Measurements from ENCODE around the gene DTX3.
A peak's percentile ranks its signal among the peaks of the same experiment; 100 is the strongest.

DTX3 gene

DNA sequence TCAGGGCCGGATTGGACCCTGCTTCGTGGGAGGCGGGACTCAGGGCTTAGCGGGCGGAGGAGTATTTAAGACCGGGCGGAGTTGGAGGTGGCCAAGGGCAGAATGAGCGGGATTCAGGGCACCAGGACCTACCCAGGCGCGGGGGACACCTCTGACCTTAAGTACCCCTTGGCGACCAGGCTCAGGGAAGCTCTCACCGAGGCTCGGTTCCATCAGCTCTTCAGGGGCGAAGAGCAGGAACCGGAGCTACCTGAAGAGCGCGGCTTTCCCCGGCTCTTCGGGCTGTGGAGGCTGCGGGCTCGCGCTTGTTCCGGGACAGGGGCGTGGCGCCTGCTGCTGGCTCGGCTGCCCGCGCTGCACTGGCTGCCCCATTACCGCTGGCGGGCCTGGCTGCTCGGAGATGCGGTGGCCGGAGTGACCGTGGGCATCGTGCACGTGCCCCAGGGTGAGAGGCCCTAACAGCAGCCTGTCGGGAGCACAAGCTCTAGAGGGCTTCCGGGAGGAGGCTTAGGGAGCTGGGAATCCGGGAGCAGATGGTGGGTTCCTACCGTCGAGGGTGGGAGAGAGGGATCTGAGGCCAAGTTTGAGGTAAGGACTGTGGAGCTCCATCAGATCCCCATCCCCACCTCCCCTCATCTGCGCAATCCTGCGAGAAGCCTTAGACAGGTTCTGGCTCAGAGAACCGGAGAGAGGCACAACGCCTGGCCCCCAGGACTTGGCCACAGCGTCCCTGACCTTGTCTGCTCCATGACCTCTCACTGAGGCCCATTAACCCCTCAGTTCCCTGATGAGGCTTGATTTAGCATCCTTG is 15.0 kb downstream of the DTX3 start:
- ChIA-PET POLR2A (interaction anchor here (0.8 kb wide), 1 partner anchor 13 kb away, joined by 4 read pairs; the partner anchor contains the start of gene B4GALNT1), CTCF (interaction anchor here (1.0 to 9.3 kb wide), 10 partner anchors 8 to 161 kb away, joined by 3 to 186 read pairs (median 14); partner anchors contain the start of genes ARHGEF25, B4GALNT1, DTX3 and GLI1)

DNA sequence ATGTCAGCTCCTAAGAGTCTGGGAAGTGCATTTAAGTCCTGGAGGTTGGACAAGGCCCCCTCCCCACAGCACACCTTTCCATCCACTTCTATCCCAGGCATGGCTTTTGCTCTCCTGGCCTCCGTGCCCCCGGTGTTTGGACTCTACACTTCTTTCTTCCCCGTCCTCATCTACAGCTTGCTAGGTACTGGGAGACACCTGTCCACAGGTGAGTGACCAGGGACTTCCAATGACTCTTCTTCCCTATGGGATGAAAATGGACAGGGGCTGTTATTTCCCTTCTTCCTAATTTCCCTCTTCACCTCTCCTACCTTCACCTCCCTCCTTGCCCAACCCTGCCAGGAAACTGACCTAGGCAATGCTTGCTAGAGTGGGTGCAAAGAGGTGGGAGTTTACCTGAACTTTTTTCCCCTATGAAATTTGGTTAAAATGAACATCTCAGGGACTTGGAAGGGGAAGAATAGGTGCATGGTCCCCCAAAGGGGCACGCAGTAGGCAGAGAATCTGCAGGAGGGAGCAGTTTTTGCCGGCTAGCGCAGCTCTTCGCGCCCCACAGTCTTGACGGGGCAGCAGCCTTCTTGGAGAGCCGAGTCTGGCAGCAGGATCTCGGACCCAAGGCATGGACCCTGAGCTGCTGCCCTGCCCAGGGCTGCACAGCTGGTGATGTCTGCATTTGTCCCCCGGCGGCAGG is 15.8 kb downstream of the DTX3 start:
- DNase-seq (ENCODE audit: low read depth, low spot score), result no peak
- TF ChIP-seq, protein P1, sequence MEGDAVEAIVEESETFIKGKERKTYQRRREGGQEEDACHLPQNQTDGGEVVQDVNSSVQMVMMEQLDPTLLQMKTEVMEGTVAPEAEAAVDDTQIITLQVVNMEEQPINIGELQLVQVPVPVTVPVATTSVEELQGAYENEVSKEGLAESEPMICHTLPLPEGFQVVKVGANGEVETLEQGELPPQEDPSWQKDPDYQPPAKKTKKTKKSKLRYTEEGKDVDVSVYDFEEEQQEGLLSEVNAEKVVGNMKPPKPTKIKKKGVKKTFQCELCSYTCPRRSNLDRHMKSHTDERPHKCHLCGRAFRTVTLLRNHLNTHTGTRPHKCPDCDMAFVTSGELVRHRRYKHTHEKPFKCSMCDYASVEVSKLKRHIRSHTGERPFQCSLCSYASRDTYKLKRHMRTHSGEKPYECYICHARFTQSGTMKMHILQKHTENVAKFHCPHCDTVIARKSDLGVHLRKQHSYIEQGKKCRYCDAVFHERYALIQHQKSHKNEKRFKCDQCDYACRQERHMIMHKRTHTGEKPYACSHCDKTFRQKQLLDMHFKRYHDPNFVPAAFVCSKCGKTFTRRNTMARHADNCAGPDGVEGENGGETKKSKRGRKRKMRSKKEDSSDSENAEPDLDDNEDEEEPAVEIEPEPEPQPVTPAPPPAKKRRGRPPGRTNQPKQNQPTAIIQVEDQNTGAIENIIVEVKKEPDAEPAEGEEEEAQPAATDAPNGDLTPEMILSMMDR (IDR thresholded peaks at IDR 0.05; ENCODE audit: insufficient read depth, low read length, missing control alignments), result no peak
- ChIA-PET POLR2A (interaction anchor here (1.1 kb wide), 1 partner anchor 9 kb away, joined by 5 read pairs; the partner anchor contains the start of gene ARHGEF25), CTCF (interaction anchor here (0.7 to 9.3 kb wide), 15 partner anchors 9 to 162 kb away, joined by 3 to 186 read pairs (median 6); partner anchors contain the start of genes ARHGEF25, B4GALNT1, DTX3 and GLI1)
- no peak overlapping the region for H3K4me3 ChIP-seq (ENCODE audit: low read depth, low read length)

More for the DNA sequence above, 15.0 kb downstream of the DTX3 start:
- DNase-seq (ENCODE audit: low read depth, low spot score), result no peak
- TF ChIP-seq, protein P1 (IDR thresholded peaks at IDR 0.05; ENCODE audit: insufficient read depth, low read length, missing control alignments), result no peak
- no peak overlapping the region for H3K4me3 ChIP-seq (ENCODE audit: low read depth, low read length)

- TF ChIP-seq, protein P1 (IDR thresholded peaks at IDR 0.05; ENCODE audit: insufficient read depth, low read length, missing control alignments), result no peak
- no peak for DNase-seq (ENCODE audit: low read depth, low spot score)
- H3K4me3 ChIP-seq (ENCODE audit: low read depth, low read length), result peak overlapping the region; percentile 50
- POLR2A ChIA-PET, result interaction anchor here (1.1 kb wide), 1 partner anchor 10 kb away, joined by 5 read pairs; the partner anchor contains the start of gene ARHGEF25
- CTCF ChIA-PET, result interaction anchor here (0.7 to 9.3 kb wide), 13 partner anchors 9 to 162 kb away, joined by 3 to 186 read pairs (median 8); partner anchors contain the start of genes ARHGEF25, B4GALNT1, DTX3 and GLI1
Measured at GRCh38 chr12:57620936-57621496, 16.4 kb downstream of the DTX3 start.

DNA sequence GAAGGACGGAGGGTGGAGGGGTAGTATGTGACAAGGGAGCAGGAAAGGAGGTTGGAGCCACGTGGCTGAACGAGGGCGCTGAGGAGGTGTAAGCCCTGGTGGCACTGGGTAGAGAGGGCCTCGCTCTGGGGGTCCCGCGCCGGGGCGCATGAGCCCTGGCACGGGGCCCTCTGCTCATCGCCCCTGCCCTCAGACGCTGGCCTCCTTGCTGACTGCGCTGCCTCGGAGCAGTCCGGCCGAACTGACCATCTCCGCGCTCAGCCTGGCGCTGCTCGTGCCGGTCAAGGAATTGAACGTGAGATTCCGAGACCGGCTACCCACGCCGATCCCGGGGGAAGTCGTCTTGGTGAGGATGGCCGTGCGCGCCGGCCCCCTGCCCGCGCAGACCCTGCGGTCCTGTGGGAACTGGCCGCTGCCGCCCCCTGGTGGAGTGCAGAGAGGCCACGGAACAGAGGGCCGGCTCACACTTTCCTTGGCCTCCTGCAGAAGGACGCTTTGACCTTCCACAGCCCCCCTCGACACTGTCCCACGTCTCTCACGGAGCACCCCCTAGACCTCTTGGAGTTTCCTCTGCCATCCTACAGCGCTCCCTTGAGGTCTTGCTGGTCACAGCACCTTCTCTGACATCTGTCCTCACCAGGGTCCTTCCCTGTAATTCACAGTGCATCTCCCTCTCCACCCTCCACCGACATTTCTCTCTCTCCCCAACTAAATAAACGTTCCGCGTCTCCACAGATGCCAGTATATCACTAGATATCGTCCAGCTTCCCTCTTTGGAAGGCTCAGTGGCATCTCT is 17.1 kb downstream of the DTX3 start:
- DNase-seq (ENCODE audit: low read depth, low spot score), result no peak

More for the DNA sequence above, 17.1 kb downstream of the DTX3 start:
- POLR2A ChIA-PET, result no interaction called here
- CTCF ChIA-PET, result interaction anchor here (0.7 to 9.3 kb wide), 25 partner anchors 8 to 163 kb away, joined by 3 to 186 read pairs (median 5); partner anchors contain the start of genes ARHGEF25, B4GALNT1, GLI1 and OS9
- TF ChIP-seq, protein P1 (IDR thresholded peaks at IDR 0.05; ENCODE audit: insufficient read depth, low read length, missing control alignments), result peak; percentile 92
- H3K4me3 ChIP-seq (ENCODE audit: low read depth, low read length), result peak overlapping the region; percentile 50

All from AG04449 (cell line).